ENCODE data around the gene CELF1.

CELF1 gene

DNA sequence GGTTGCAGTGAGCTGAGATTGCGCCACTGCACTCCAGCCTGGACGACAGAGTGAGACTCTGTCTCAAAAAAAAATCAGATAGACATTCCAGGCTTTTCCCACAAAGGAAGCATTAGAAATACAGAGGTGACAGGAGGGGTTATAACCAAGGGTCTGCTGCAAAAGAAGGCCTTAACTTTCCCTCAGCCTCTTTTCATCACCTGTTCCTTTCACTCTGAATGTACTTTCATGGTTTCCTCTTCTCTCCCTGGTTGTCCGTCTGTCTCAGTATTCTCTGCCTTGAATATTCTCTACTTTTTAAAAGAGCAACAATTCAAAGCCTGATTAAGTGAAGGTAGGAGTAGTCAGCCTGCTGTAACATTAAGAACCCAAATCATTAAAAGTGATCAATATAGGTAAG is 50.2 kb downstream of the CELF1 start:
- Histone ChIP-seq H3K27me3 (ENCODE audit: control insufficient read depth, insufficient read depth, low read length) (no peaks in the 10 kb centered on the region), H3K9me3 (ENCODE audit: control insufficient read depth, insufficient read depth, low read length) (no peaks in the 10 kb centered on the region), H3K4me3 (ENCODE audit: low read depth, low read length) (no peak overlapping the region), H3K9ac (ENCODE audit: low read depth, low read length) (no peak overlapping the region), H3K4me1 (ENCODE audit: control insufficient read depth, insufficient read depth, low read length) (peaks cover 14% of the 10 kb centered on the region), H3K36me3 (ENCODE audit: control insufficient read depth, insufficient read depth, low read length) (no peaks in the 10 kb centered on the region)

DNA sequence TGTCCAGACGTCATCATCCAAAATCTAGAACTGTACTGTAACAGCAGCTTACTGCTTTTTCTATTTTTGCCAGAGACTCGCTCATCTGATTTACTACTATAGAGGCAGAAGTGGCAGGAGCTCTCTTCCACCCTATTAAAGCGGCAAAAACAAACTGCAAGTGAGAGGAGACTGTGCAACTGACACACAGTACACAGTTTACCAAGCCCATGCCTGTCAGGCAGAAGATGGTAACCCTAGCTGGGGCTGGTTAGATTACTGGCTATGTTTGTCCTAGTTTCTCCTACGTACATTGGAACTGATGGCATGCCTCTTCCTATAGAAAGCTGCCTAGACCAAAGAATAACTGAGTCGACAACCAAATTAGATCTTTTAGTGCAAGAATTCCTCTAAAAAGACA is 51.8 kb downstream of the CELF1 start:
- Histone ChIP-seq H3K9me3 (ENCODE audit: control insufficient read depth, insufficient read depth, low read length) (no peaks in the 10 kb centered on the region), H3K36me3 (ENCODE audit: control insufficient read depth, insufficient read depth, low read length) (no peaks in the 10 kb centered on the region), H3K4me3 (ENCODE audit: low read depth, low read length) (no peak overlapping the region), H3K4me1 (ENCODE audit: control insufficient read depth, insufficient read depth, low read length) (peaks cover 26% of the 10 kb centered on the region), H3K9ac (ENCODE audit: low read depth, low read length) (peak overlapping the region; percentile 30), H3K27me3 (ENCODE audit: control insufficient read depth, insufficient read depth, low read length) (no peaks in the 10 kb centered on the region)

DNA sequence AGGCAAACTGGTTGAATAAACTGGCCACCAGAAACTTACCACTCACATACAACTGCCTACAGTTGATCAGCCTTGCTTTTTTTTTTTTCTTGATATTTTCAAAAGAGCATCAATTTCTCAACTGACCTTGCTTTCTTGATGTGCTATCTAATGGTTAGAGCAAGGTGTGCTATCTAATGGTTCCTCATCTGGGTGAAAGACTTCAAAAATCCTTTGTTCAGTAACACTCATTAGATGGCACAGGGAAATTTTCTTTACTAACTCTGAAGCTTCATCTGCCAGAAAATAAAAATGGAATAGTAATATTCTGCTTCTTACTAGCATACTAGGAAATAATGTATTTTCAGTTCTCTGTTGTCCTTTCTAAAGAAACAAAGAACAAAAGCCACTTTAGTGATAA is 52.8 kb downstream of the CELF1 start:
- H3K27me3 ChIP-seq (ENCODE audit: control insufficient read depth, insufficient read depth, low read length), result no peaks in the 10 kb centered on the region
- H3K9ac ChIP-seq (ENCODE audit: low read depth, low read length), result no peak overlapping the region
- H3K4me1 ChIP-seq (ENCODE audit: control insufficient read depth, insufficient read depth, low read length), result peaks cover 35% of the 10 kb centered on the region
- H3K4me3 ChIP-seq (ENCODE audit: low read depth, low read length), result no peak overlapping the region
- no peaks in the 10 kb centered on the region for H3K36me3 ChIP-seq (ENCODE audit: control insufficient read depth, insufficient read depth, low read length)
- H3K9me3 ChIP-seq (ENCODE audit: control insufficient read depth, insufficient read depth, low read length), result no peaks in the 10 kb centered on the region

DNA sequence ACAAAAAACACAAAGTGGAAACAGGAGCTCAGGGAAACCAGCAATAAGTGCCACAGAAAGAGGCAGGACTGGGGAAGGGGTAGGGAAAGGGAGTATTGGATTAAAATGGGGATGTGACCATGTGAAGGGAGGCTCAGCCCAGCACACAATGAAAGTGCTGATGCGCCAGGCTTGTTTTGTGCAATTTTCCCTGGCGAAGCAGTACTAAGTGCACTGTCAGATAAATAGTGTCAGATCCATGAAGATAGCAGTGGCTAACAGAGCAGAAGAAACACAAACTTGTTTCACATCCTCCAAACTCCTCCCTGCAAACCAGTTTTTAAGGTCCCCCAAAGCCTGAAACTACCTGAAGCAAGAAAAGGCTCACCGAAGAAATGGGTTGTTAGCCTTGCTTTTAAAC is 53.3 kb downstream of the CELF1 start:
- H3K9ac ChIP-seq (ENCODE audit: low read depth, low read length), result no peak overlapping the region
- H3K27me3 ChIP-seq (ENCODE audit: control insufficient read depth, insufficient read depth, low read length), result no peaks in the 10 kb centered on the region
- no peaks in the 10 kb centered on the region for H3K36me3 ChIP-seq (ENCODE audit: control insufficient read depth, insufficient read depth, low read length)
- H3K4me1 ChIP-seq (ENCODE audit: control insufficient read depth, insufficient read depth, low read length), result peaks cover 37% of the 10 kb centered on the region
- H3K9me3 ChIP-seq (ENCODE audit: control insufficient read depth, insufficient read depth, low read length), result no peaks in the 10 kb centered on the region
- H3K4me3 ChIP-seq (ENCODE audit: low read depth, low read length), result no peak overlapping the region

DNA sequence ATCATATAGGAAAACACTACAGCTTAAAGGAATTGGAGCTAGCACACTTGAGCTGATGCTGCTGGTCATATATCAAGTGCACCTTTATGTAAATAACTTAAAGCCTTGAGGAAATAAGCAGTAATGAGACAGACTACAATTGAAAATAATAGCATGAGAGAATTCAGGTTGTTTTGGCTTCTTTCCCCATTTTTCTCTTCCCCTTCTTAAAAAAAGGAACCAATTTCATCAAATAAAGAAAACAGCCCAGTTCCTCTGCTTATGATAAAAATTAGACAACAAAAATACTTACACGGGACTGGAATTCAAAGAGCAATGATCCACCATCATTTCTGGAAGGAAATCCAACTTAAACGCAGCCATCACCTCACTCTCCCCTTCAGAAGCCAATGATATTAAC is 53.8 kb downstream of the CELF1 start:
- H3K36me3 ChIP-seq (ENCODE audit: control insufficient read depth, insufficient read depth, low read length), result no peaks in the 10 kb centered on the region

DNA sequence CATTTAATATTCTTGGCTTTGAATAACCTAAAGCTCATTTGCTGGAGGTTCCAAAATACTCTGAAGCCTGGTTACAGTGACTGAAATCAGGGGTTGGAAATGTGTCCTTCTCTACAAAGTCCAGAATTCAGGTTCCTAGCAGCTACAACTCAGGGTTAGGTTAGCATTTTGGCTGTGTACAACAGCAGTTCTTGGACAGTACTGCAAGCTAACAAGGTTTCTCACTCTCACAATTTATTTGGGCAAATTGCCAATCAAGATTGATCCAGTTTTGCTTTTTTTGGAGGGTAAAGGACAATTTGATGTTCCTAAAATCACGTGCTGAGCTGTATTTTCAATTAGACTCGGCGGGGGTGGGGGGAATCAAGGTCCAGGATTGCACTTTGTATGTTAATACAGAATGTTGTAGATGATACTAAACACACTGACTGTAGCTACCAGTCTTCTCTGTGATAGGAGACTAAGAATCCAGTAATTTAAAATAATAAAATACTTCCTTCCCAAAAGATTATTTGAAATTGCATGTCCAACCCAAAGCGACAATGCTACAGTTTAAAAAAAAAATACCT is 54.3 kb downstream of the CELF1 start:
- peak overlapping the region; percentile 26 for H3K9ac ChIP-seq (ENCODE audit: low read depth, low read length)
- H3K4me1 ChIP-seq (ENCODE audit: control insufficient read depth, insufficient read depth, low read length), result peaks cover 38% of the 10 kb centered on the region
- H3K36me3 ChIP-seq (ENCODE audit: control insufficient read depth, insufficient read depth, low read length), result no peaks in the 10 kb centered on the region
- H3K9me3 ChIP-seq (ENCODE audit: control insufficient read depth, insufficient read depth, low read length), result no peaks in the 10 kb centered on the region
- no peaks in the 10 kb centered on the region for H3K27me3 ChIP-seq (ENCODE audit: control insufficient read depth, insufficient read depth, low read length)
- H3K4me3 ChIP-seq (ENCODE audit: low read depth, low read length), result no peak overlapping the region

More for the DNA sequence above, 53.8 kb downstream of the CELF1 start:
- peaks cover 38% of the 10 kb centered on the region for H3K4me1 ChIP-seq (ENCODE audit: control insufficient read depth, insufficient read depth, low read length)
- H3K4me3 ChIP-seq (ENCODE audit: low read depth, low read length), result no peak overlapping the region
- no peaks in the 10 kb centered on the region for H3K9me3 ChIP-seq (ENCODE audit: control insufficient read depth, insufficient read depth, low read length)
- H3K9ac ChIP-seq (ENCODE audit: low read depth, low read length), result peak overlapping the region; percentile 19
- H3K27me3 ChIP-seq (ENCODE audit: control insufficient read depth, insufficient read depth, low read length), result no peaks in the 10 kb centered on the region

DNA sequence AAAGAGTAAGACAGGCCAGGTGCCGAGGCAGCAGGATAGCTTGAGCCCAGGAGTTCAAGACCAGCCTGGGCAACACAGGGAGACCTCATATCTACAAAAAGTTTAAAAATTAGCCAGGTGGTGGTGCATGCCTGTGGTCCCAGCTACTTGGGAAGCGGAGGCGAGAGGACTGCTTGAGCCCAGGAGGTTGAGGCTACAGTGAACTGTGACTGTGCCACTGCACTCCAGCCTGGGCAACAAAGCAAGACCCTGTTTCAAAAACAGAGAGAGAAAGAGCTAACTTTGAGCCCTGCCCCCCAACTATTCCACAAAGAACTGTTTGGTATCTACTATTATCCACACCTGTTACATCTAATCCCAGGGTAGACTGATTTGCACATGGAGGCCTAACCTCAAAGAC is 54.8 kb downstream of the CELF1 start:
- no peaks in the 10 kb centered on the region for H3K27me3 ChIP-seq (ENCODE audit: control insufficient read depth, insufficient read depth, low read length)
- H3K9me3 ChIP-seq (ENCODE audit: control insufficient read depth, insufficient read depth, low read length), result no peaks in the 10 kb centered on the region
- peaks cover 38% of the 10 kb centered on the region for H3K4me1 ChIP-seq (ENCODE audit: control insufficient read depth, insufficient read depth, low read length)
- H3K4me3 ChIP-seq (ENCODE audit: low read depth, low read length), result no peak overlapping the region
- no peaks in the 10 kb centered on the region for H3K36me3 ChIP-seq (ENCODE audit: control insufficient read depth, insufficient read depth, low read length)
- H3K9ac ChIP-seq (ENCODE audit: low read depth, low read length), result peak overlapping the region; percentile 26

DNA sequence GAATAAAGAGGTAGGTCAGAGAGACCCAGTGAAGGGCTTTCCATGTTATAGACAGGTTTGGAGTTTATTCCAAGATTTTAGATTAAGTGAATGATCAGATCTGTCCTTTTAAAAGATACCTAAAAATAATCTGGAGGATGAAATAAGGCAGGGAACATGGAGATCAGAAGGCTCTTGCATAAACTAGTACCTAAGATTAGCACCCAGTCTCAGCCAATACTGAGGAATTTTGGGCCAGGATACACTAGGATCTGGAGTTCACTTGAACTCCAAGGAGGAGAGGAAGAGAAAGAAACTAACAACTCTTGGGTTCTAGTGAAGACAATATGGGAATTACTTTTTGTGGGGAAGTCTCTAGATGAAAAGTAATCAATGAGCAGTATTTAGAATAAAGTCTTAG is 56.1 kb downstream of the CELF1 start:
- Histone ChIP-seq H3K36me3 (ENCODE audit: control insufficient read depth, insufficient read depth, low read length) (no peaks in the 10 kb centered on the region), H3K4me3 (ENCODE audit: low read depth, low read length) (no peak overlapping the region), H3K4me1 (ENCODE audit: control insufficient read depth, insufficient read depth, low read length) (peaks cover 38% of the 10 kb centered on the region), H3K9me3 (ENCODE audit: control insufficient read depth, insufficient read depth, low read length) (no peaks in the 10 kb centered on the region), H3K9ac (ENCODE audit: low read depth, low read length) (no peak overlapping the region), H3K27me3 (ENCODE audit: control insufficient read depth, insufficient read depth, low read length) (no peaks in the 10 kb centered on the region)

DNA sequence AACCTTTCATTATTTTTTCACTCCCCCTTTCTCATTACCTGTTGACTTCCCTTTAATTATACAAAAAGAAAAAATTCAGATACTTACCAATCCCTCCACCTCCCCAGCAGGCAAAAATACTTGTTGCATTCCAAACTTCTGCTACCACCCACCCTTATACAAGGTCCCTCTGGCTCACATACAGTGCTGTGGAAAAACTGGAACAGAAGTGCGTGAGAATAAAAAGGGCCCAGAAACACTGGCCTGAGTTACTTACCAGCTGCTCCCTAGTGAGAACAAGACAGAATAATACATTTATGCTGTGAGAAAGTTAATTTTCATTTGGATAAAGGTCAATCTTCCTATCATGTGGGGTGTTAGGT is 57.1 kb downstream of the CELF1 start:
- no peak overlapping the region for H3K4me3 ChIP-seq (ENCODE audit: low read depth, low read length)
- no peaks in the 10 kb centered on the region for H3K36me3 ChIP-seq (ENCODE audit: control insufficient read depth, insufficient read depth, low read length)
- no peaks in the 10 kb centered on the region for H3K9me3 ChIP-seq (ENCODE audit: control insufficient read depth, insufficient read depth, low read length)
- peaks cover 34% of the 10 kb centered on the region for H3K4me1 ChIP-seq (ENCODE audit: control insufficient read depth, insufficient read depth, low read length)
- no peaks in the 10 kb centered on the region for H3K27me3 ChIP-seq (ENCODE audit: control insufficient read depth, insufficient read depth, low read length)
- H3K9ac ChIP-seq (ENCODE audit: low read depth, low read length), result no peak overlapping the region

DNA sequence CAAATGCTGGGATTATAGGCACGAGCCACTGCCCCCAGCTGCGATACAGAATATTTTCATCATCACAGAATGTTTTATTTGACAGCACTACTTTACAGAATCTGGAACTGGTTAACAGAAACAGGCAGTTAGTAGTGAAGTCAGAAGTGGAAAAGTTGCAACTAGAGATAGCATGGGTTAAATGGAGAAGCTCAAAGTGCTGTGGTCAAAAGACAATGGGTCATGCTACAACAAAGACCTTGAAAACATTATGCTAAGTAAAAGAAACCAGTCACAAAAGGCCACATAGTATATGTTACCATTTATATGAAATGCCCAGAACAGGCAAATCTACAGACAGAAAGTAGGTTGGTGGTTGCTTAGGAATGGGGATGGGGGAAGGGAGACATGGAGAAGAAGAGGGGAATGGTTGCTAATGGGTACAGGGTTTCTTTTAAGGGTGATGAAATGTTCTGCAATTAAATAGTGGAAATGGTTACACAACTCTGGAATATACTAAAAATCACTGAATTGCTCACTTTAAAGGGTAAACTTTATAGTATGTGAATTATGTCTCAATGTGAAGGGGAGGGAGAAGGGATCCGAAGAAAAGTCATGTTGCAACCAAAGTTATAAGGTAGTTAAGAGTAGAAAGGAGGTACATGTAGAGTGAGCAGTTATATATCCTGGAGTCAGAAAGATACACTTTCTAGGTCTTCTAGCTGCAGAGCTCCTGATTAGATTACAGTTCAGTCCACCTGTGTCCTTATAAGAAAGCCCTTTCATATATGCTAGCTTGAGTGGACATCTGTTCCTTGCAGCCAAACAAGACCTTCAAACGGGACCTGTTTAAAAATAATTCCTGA is 57.7 kb downstream of the CELF1 start:
- no peak overlapping the region for H3K9ac ChIP-seq (ENCODE audit: low read depth, low read length)
- no peak overlapping the region for H3K4me3 ChIP-seq (ENCODE audit: low read depth, low read length)
- H3K27me3 ChIP-seq (ENCODE audit: control insufficient read depth, insufficient read depth, low read length), result no peaks in the 10 kb centered on the region
- H3K4me1 ChIP-seq (ENCODE audit: control insufficient read depth, insufficient read depth, low read length), result peaks cover 29% of the 10 kb centered on the region
- H3K9me3 ChIP-seq (ENCODE audit: control insufficient read depth, insufficient read depth, low read length), result no peaks in the 10 kb centered on the region
- no peaks in the 10 kb centered on the region for H3K36me3 ChIP-seq (ENCODE audit: control insufficient read depth, insufficient read depth, low read length)

DNA sequence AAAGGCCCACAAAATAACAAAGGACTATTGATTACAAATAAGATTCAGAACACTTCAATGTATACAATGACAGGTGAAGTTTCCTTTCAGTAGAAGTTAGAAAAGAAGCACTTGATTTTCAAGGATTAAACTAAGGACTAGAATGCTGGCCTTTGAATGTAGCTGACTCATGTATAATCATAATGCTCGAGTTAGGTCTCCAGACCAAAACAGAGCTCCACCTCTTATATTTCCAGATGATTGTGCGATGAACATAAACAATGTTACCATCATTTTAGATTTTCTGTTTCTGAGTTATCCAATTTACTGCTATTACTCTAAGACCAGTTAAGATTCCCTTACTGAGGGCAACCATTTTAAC is 63.6 kb downstream of the CELF1 start:
- H3K36me3 ChIP-seq (ENCODE audit: control insufficient read depth, insufficient read depth, low read length), result peaks cover 20% of the 10 kb centered on the region
- H3K4me3 ChIP-seq (ENCODE audit: low read depth, low read length), result no peak overlapping the region
- H3K9ac ChIP-seq (ENCODE audit: low read depth, low read length), result no peak overlapping the region
- H3K4me1 ChIP-seq (ENCODE audit: control insufficient read depth, insufficient read depth, low read length), result peaks cover under 1% of the 10 kb centered on the region
- no peaks in the 10 kb centered on the region for H3K9me3 ChIP-seq (ENCODE audit: control insufficient read depth, insufficient read depth, low read length)
- no peaks in the 10 kb centered on the region for H3K27me3 ChIP-seq (ENCODE audit: control insufficient read depth, insufficient read depth, low read length)

DNA sequence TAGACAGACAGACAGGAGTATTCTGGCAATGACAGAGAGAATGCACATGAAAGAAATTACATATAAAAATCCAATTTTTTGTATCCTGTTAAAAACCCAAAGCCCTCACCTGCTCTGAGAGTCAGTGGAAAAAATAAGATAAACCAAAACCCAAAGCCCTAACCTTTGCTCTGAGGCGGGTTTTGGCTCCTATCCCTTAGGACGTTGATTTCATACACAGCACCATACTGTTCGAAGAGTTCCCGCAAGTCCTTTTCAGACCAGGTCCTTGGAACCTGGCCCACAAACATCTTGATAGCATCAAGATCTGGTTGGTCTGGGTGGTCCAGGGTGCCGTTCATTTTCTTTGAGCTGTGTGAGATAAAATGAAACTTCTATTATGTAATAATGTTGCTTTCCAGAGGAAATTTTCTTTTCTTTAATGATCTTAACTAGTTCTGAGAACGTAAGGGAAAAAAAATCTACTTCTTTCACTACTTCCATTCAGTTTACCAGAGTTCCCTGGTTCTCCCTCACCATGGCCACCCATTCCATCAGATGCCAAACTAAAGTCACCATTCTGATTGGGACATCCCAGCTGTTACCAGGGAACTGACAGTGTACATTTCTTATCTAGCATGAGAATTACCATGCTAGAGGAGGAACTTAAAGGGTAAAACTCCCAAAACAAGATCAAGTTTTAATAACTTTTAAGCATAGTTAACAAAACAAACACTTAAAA is 64.1 kb downstream of the CELF1 start:
- no peak overlapping the region for H3K9ac ChIP-seq (ENCODE audit: low read depth, low read length)
- no peaks in the 10 kb centered on the region for H3K27me3 ChIP-seq (ENCODE audit: control insufficient read depth, insufficient read depth, low read length)
- no peak overlapping the region for H3K4me3 ChIP-seq (ENCODE audit: low read depth, low read length)
- H3K4me1 ChIP-seq (ENCODE audit: control insufficient read depth, insufficient read depth, low read length), result no peaks in the 10 kb centered on the region
- no peaks in the 10 kb centered on the region for H3K9me3 ChIP-seq (ENCODE audit: control insufficient read depth, insufficient read depth, low read length)
- H3K36me3 ChIP-seq (ENCODE audit: control insufficient read depth, insufficient read depth, low read length), result peaks cover 23% of the 10 kb centered on the region
